Astrocyte of the cerebellum (primary cell): ENCODE data around the gene RSBN1.

Experiments used
- DNase-seq: peaks from one replicate; pipeline ENCODE4 v3.0.0-alpha.2; 2011; ENCODE audit warnings: low read depth
- H3K4me3 ChIP-seq: 2 replicates; pipeline ENCODE4 v1.5.1; 2011; ENCODE audit warnings: mild to moderate bottlenecking, low read depth, low read length, moderate library complexity
- CTCF ChIP-seq: IDR thresholded peaks from 2 replicates; pipeline ENCODE4 v1.5.1; 2012; ENCODE audit warnings: low read length, low read depth, moderate library complexity, mild to moderate bottlenecking; ENCODE audit errors: missing control alignments
- in situ Hi-C: cut with HindIII; loops from 2 replicates; pipeline ENCODE4 v1.10.0; 2017; ENCODE audit warnings: low sequenced_read_pairs

Gene RSBN1

DNA sequence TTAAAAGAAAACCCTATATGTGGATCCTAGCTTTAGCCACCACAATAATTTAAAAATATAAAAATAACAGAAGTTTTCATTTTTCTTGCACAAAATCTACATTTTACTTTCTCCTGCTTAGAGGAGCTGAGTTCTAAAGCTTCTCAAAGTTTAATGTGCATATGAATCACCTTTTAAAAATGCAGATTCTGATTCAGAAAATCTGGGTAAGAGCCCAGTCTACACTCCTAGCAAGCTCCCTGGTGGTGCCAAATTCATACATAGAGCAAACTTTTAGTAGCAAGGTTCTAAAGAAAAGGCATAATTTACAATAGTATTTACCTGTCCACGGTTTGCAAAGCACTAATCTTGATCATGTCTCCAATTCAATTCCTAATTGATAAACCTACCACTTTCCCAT is 19.3 kb downstream of the RSBN1 start:
- DNase-seq: no peak
- in situ Hi-C loops: no loop called here
- no peak for TF ChIP-seq CTCF
- no peak overlapping the region for H3K4me3 ChIP-seq

- TF ChIP-seq CTCF: no peak
- no peak for DNase-seq
- in situ Hi-C loops: no loop called here
- no peak overlapping the region for H3K4me3 ChIP-seq
Measured at GRCh38 chr1:113792471-113792870, 19.8 kb downstream of the RSBN1 start.

- in situ Hi-C loops: no loop called here
- DNase-seq: no peak
- no peak overlapping the region for H3K4me3 ChIP-seq
- TF ChIP-seq CTCF: no peak
Measured at GRCh38 chr1:113788802-113789201, 23.5 kb downstream of the RSBN1 start.

DNA sequence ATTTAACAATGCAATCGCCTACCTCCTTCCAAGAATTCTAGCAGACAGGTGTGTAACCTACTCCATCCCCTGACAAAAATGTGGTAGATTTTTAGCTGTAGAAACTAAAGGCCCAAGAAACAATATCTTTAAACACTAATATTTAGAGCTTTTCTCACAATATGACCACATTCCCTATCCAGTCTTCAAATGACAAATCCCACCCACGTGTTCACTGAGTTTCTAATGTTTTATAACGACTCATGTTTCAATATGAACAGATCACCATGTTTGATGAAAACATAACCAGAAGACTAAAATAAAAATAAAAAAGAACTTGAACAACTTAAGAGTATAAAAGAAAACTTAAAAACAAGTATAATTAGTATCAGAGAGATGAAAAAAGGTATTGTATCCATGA is 24.6 kb downstream of the RSBN1 start:
- no peak for DNase-seq
- in situ Hi-C loops: no loop called here
- TF ChIP-seq CTCF: no peak
- H3K4me3 ChIP-seq: no peak overlapping the region

DNA sequence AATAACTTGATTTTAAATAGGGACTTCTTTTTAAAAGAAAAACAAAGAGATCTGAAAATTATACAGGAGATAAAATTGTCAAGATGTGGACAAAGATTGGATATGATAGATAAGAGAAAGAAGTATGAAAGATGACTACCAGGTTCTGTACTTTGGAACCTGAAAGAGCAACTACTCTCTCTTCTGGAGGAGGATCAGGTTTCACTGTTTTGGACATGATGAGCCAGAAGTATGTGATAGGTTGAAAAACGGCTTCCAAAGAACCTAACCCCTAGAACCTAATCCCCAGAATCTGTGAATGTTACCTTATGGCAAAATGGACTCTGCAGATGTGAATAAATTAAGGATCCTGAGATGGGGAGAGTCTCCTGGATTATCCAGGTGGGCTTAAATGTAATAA is 26.2 kb downstream of the RSBN1 start:
- TF ChIP-seq CTCF: no peak
- H3K4me3 ChIP-seq: no peak overlapping the region
- in situ Hi-C loops: no loop called here
- no peak for DNase-seq

GRCh38 chr1:113784104-113784779 is 28.0 kb downstream of the RSBN1 start:
- no peak overlapping the region for H3K4me3 ChIP-seq
- DNase-seq: no peak
- TF ChIP-seq CTCF: no peak
- in situ Hi-C loops: no loop called here
